NT2/D1 (cell line): Measurements from ENCODE around the gene FSTL3.

Experiments
- YY1 ChIP-seq: IDR thresholded peaks from 2 replicates; pipeline ENCODE4 v1.6.1; 2011; ENCODE audit not compliant: insufficient read length, insufficient read depth
- ZNF274 ChIP-seq: IDR thresholded peaks from 2 replicates; pipeline ENCODE4 v1.6.1; 2011; ENCODE audit warnings: mild to moderate bottlenecking, low read depth, low read length

GRCh38 chr19:694481-695351 lies 18.5 kb downstream of the FSTL3 start:
- TF ChIP-seq YY1 (no peak), ZNF274 (no peak)
